ENCODE data around the gene MAD1L1. TPM values are rescaled to one million over a fixed set of nuclear protein-coding genes. Genes with fewer than 3 reads are reported as not detected.

The MAD1L1 gene
- total and polyA plus RNA-seq, 2 experiments from 2014 or later, result 38.2 to 69.8 TPM

DNA sequence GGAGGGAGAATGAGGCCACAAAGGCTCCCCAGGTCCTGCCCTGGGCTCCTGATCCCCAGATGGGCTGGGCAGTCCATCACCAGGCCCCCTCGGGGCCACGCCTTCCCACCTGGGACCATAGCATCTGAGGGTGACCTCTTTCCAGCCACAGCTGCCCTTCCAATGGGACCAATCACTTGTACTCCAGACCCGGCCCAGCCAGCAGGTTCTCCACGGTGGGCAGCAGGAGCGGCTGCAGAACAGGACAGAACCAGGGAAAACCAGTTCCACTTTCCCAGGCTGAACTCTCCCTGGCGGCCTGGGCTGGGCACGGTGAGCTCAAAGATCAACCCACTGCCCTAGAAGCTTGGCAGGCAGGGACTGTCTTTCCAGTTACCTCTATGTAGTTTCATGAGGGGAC, 257.6 kb downstream of the MAD1L1 start:
- H3K9me2 ChIP-seq (ENCODE audit: insufficient read depth), result no peaks in the 10 kb centered on the region
- no peaks in the 10 kb centered on the region for H3K9me3 ChIP-seq (ENCODE audit: low read depth)
- WGBS, 2 experiments (ENCODE audit: low coverage in 1 of 2, low lambda C conversion rate in 2 of 2, missing lambda C conversion rate in 2 of 2), result 96 to 100% methylated on average over 5 to 7 of the region's 7 CpGs
- no peaks in the 10 kb centered on the region for H3K36me3 ChIP-seq (ENCODE audit: low read depth)
- no peak overlapping the region for H3K9ac ChIP-seq
- no peaks in the 10 kb centered on the region for H3F3A ChIP-seq (ENCODE audit: insufficient read depth)
- H3K27me3 ChIP-seq (replicated peaks; ENCODE audit: insufficient read depth), result no peaks in the 10 kb centered on the region
- no peaks in the 10 kb centered on the region for H4K20me1 ChIP-seq (ENCODE audit: insufficient read depth)
- in situ Hi-C loops (cut with MboI), result no loop called here
- H2AFZ ChIP-seq, result no peak overlapping the region
- no peak overlapping the region for H3K4me3 ChIP-seq
- DNase-seq, result no peak
- H3K79me2 ChIP-seq (ENCODE audit: insufficient read depth), result no peaks in the 10 kb centered on the region
- no peak overlapping the region for H3K4me2 ChIP-seq (ENCODE audit: unreplicated experiment)
- H3K4me1 ChIP-seq (ENCODE audit: insufficient read depth), result no peaks in the 10 kb centered on the region
- H3K27ac ChIP-seq, result no peak overlapping the region
- TF ChIP-seq EZH2 (IDR thresholded peaks at IDR 0.05; ENCODE audit: insufficient read depth, poor library complexity, severe bottlenecking) (no peak), EZH2phosphoT487 (IDR thresholded peaks at IDR 0.05; ENCODE audit: insufficient read depth, low read depth) (no peak)

DNA sequence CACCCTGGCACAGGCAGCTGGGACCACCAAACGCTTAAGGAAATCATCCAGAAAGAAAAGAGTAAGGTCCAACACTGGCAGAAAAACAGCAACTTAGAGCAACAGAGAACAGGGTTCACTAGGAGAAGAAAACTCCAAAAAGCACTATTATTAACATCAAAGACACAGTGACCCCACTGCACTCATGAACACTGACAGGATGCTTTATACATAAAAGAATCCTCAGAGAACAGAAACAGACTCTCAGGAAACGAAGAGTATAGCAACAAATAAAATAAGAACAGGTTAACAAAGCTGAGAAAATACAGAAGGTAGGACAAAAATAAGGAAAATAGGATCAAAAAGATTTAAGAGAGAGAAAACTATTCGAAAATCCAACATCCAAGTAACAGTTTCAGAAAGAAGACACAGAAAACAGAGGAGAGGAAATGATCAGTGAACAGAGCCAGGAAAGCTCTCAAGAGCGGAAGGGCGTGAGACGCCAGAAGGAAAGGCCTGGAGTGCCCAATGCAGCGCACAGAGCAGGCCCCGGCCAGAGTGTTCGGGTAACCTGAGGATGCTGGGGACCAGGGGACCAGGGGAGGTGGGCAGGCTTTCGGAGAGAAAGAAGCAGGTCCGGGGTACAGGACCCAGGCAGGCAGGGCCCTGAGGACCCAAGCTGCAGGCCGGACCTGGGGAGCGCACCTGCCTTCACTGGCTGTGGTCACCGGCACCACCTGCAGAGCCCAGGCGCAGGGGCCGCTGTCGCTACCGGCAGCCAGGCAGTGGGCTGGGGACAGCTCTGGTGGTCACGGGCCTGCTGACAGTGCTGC, 258.2 kb downstream of the MAD1L1 start:
- Histone ChIP-seq H3K27ac (no peak overlapping the region), H4K20me1 (ENCODE audit: insufficient read depth) (no peaks in the 10 kb centered on the region), H2AFZ (no peak overlapping the region), H3K79me2 (ENCODE audit: insufficient read depth) (no peaks in the 10 kb centered on the region), H3K27me3 (replicated peaks; ENCODE audit: insufficient read depth) (no peaks in the 10 kb centered on the region), H3K36me3 (ENCODE audit: low read depth) (no peaks in the 10 kb centered on the region), H3K4me3 (no peak overlapping the region), H3K4me2 (ENCODE audit: unreplicated experiment) (no peak overlapping the region), H3K9me3 (ENCODE audit: low read depth) (no peaks in the 10 kb centered on the region), H3K9me2 (ENCODE audit: insufficient read depth) (no peaks in the 10 kb centered on the region), H3K9ac (no peak overlapping the region), H3F3A (ENCODE audit: insufficient read depth) (peaks cover 3% of the 10 kb centered on the region; the same call in 1 of the 2 replicates), H3K4me1 (ENCODE audit: insufficient read depth) (no peaks in the 10 kb centered on the region)
- in situ Hi-C loops (cut with MboI), result no loop called here
- TF ChIP-seq EZH2 (IDR thresholded peaks at IDR 0.05; ENCODE audit: insufficient read depth, poor library complexity, severe bottlenecking), result no peak
- no peak for TF ChIP-seq EZH2phosphoT487 (IDR thresholded peaks at IDR 0.05; ENCODE audit: insufficient read depth, low read depth)
- 87 to 92% methylated on average over 15 to 19 of the region's 19 CpGs for WGBS, 2 experiments (ENCODE audit: low coverage in 1 of 2, low lambda C conversion rate in 2 of 2, missing lambda C conversion rate in 2 of 2)
- DNase-seq, result no peak

DNA sequence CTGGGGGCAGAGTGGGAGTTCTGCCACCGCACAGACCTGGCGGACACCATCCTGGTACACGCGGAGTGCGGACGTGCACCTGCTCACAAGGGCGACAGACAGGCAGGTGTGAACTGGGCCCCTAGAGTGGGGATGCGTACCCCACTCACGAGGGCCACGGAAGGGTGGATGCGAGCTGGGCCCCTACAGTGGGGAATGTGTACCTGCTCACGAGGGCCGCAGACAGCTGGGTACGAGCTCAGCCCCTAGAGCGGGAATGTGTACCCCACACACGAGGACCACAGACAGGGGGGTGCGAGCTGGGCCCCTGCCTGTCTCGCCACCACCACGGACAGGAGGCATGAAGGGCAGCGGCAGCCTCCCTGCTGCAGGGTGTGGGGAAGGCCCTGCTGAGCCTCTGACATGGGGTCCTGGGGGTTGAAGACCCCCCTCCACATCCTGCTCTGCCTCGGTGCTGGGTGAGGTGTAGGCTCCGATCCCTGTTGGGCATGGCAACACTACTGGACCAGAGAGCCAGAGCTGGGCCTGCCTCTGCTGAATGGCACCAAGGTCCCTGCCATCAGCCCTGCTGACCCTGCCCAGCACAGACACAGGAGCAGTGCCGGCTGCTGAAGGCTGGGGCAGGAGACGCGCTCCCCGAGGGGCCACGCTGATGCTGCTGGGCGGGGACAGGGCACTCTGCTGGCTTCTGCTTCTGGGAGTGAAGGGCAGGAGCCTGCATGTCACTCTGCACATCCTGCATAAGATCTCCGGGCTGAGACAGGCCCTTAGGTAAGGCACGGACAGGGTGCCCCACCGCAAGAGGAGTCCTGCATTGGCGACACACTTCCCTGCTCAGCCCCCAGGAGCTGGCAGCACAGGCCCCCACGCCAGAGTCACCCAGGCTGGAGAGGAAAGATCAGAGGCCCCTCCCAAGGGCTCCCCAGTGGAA, 259.2 kb downstream of the MAD1L1 start:
- in situ Hi-C loops (cut with MboI), result no loop called here
- TF ChIP-seq EZH2phosphoT487 (IDR thresholded peaks at IDR 0.05; ENCODE audit: insufficient read depth, low read depth), result no peak
- no peak for TF ChIP-seq EZH2 (IDR thresholded peaks at IDR 0.05; ENCODE audit: insufficient read depth, poor library complexity, severe bottlenecking)
- no peaks in the 10 kb centered on the region for H3K9me3 ChIP-seq (ENCODE audit: low read depth)

DNA sequence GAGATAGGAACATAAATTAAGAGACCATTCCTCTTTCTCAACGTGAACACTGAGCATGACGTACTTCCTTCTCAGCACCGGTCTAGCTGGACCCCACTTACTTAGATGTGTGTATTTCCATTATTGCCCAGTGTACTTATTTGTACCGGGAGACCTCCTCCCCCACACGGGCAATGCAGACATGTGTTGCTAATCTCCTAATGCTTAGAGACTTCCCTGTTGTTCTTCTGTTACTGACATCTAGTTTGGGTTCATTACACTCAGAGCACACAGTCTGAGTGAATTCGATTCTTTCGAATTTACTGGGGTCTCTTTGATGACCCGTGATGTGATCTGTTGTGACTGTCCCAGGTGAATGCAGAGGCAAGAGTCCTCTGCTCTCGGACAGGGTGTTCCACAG, 260.0 kb downstream of the MAD1L1 start:
- no peak overlapping the region for H3K9ac ChIP-seq
- no peaks in the 10 kb centered on the region for H3K79me2 ChIP-seq (ENCODE audit: insufficient read depth)
- no peak for DNase-seq
- H3K27ac ChIP-seq, result no peak overlapping the region
- no peak overlapping the region for H3K4me2 ChIP-seq (ENCODE audit: unreplicated experiment)
- in situ Hi-C loops (cut with MboI), result no loop called here
- no peaks in the 10 kb centered on the region for H4K20me1 ChIP-seq (ENCODE audit: insufficient read depth)
- no peaks in the 10 kb centered on the region for H3K9me3 ChIP-seq (ENCODE audit: low read depth)
- 77% methylated on average over 9 of the region's 9 CpGs for WGBS, 2 experiments (ENCODE audit: low coverage in 1 of 2, low lambda C conversion rate in 2 of 2, missing lambda C conversion rate in 2 of 2)
- no peak overlapping the region for H2AFZ ChIP-seq
- H3F3A ChIP-seq (ENCODE audit: insufficient read depth), result peaks cover 4% of the 10 kb centered on the region; the same call in 1 of the 2 replicates
- TF ChIP-seq EZH2 (IDR thresholded peaks at IDR 0.05; ENCODE audit: insufficient read depth, poor library complexity, severe bottlenecking) (no peak), EZH2phosphoT487 (IDR thresholded peaks at IDR 0.05; ENCODE audit: insufficient read depth, low read depth) (no peak)
- H3K36me3 ChIP-seq (ENCODE audit: low read depth), result no peaks in the 10 kb centered on the region
- H3K4me1 ChIP-seq (ENCODE audit: insufficient read depth), result no peaks in the 10 kb centered on the region
- H3K27me3 ChIP-seq (replicated peaks; ENCODE audit: insufficient read depth), result no peaks in the 10 kb centered on the region
- H3K9me2 ChIP-seq (ENCODE audit: insufficient read depth), result no peaks in the 10 kb centered on the region
- H3K4me3 ChIP-seq, result no peak overlapping the region

More for the DNA sequence above, 259.2 kb downstream of the MAD1L1 start:
- no peak overlapping the region for H3K4me2 ChIP-seq (ENCODE audit: unreplicated experiment)
- no peak overlapping the region for H3K9ac ChIP-seq
- H3K4me1 ChIP-seq (ENCODE audit: insufficient read depth), result no peaks in the 10 kb centered on the region
- no peak overlapping the region for H2AFZ ChIP-seq
- no peaks in the 10 kb centered on the region for H3K36me3 ChIP-seq (ENCODE audit: low read depth)
- no peak overlapping the region for H3K27ac ChIP-seq
- DNase-seq, result no peak
- H3F3A ChIP-seq (ENCODE audit: insufficient read depth), result peaks cover 4% of the 10 kb centered on the region; the same call in 1 of the 2 replicates
- no peaks in the 10 kb centered on the region for H3K79me2 ChIP-seq (ENCODE audit: insufficient read depth)
- H3K9me2 ChIP-seq (ENCODE audit: insufficient read depth), result no peaks in the 10 kb centered on the region
- no peaks in the 10 kb centered on the region for H3K27me3 ChIP-seq (replicated peaks; ENCODE audit: insufficient read depth)
- 95 to 97% methylated on average over 27 to 33 of the region's 33 CpGs for WGBS, 2 experiments (ENCODE audit: low coverage in 1 of 2, low lambda C conversion rate in 2 of 2, missing lambda C conversion rate in 2 of 2)
- no peak overlapping the region for H3K4me3 ChIP-seq
- H4K20me1 ChIP-seq (ENCODE audit: insufficient read depth), result no peaks in the 10 kb centered on the region
